ENCODE measurements around the gene TNFSF8.

DNA sequence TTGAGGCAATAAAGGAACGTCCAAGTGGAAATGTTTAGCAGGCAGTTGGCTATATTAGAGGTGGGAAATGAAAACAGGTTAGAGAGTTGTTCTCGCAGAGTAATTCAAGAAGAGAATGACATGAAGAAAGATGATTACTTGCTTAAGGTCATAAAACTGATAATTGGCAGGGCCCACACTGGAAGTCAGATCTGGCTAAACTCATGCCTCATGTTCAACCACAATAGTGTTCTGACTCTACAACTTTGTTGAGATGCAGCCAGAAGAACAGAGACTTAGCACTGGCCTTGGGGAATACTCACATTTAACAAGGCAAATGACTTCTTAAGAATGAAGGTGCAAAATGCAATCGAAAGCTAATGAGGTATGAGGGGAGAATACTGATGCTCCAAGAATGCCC is 27.2 kb upstream of the TNFSF8 start:
- no peak for TF ChIP-seq CTCF (conservative IDR thresholded peaks at IDR 0.05; ENCODE audit: low read length)
- TF ChIP-seq EZH2phosphoT487 (IDR thresholded peaks at IDR 0.05; ENCODE audit: borderline replicate concordance, low read depth, low read length), result no peak
